Measurements from ENCODE around the gene CNTNAP3. TPM values are rescaled to one million over a fixed set of nuclear protein-coding genes. Genes with fewer than 3 reads are reported as not detected.
A peak's percentile ranks its signal among the peaks of the same experiment; 100 is the strongest.
"Not testable (repeated sequence)": the region's sequence is repeated elsewhere in the genome, so short reads cannot be mapped to it uniquely, and the experiment has no call there.

Gene CNTNAP3
- total and polyA plus RNA-seq, 9 donors: 0.38 to 2.6 (median 1.3) TPM

DNA sequence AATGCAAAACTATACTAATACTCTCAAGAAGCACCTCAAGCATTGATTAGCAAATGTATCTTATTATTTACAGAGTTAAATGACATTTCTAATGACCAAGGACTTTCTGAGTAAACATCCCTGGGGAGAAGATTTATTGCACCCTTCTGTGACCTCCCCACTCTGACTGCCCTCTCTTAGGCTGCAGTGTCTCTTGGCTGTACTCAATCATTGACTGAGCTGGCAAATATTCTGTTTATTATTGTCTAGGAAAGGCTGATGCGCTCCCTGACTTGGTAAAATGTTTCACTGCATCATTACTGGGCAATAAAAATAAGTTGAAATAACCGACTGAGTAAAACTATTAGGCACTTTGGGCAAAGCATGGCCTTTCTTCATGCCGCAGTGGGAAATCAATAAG, 130.3 kb downstream of the CNTNAP3 start:
- DNase-seq; intact Hi-C loops (cut with DNase I); H3K9me3 ChIP-seq; H3K27ac ChIP-seq; H3K27me3 ChIP-seq; H3K4me3 ChIP-seq; H3K36me3 ChIP-seq; H3K4me1 ChIP-seq (ENCODE audit: insufficient read depth): not testable (repeated sequence)
- no CpG with 5 or more reads among the region's 3 CpGs for WGBS, 3 donors

DNA sequence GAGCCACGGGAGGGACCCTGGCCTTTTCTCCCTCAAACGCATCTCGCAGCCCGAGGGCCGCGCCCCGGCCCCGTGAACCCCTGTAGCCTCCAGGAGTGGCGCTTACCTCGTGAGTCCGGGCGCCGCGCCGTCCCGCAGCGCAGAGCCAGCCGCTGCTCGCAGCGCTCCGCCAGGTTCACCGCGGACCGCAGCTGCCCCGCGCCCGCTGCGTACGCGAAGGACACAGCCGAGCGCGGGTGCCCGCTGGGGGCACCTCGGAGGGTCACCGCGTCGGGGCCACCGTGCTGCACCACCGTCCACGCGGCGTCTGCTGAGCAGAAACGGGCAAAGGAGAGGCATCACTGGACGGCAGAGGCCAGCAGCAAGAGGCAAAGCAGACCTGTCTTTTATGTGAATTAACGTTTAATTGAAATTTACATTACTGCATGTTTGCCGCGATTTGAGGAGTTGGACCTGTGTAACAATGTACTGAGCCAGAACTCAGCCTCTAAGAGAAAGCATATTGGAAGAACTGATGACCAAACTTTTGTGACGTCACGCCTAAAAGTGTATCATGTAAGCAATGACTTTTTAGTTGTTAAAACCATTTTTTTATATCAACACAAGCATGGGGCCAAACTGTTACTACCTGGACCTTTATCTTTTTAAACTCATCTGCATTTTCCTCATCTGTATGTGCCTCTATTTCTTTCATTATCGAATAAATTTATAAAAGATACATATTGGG, 155.0 kb downstream of the CNTNAP3 start:
- H3K4me3 ChIP-seq; H3K4me1 ChIP-seq (ENCODE audit: insufficient read depth); H3K27ac ChIP-seq; H3K36me3 ChIP-seq; H3K9me3 ChIP-seq; DNase-seq; intact Hi-C loops (cut with DNase I); H3K27me3 ChIP-seq: not testable (repeated sequence)
- WGBS, 3 donors: 22 to 56% (median 42%) methylated on average over 34 to 47 of the region's 51 CpGs

DNA sequence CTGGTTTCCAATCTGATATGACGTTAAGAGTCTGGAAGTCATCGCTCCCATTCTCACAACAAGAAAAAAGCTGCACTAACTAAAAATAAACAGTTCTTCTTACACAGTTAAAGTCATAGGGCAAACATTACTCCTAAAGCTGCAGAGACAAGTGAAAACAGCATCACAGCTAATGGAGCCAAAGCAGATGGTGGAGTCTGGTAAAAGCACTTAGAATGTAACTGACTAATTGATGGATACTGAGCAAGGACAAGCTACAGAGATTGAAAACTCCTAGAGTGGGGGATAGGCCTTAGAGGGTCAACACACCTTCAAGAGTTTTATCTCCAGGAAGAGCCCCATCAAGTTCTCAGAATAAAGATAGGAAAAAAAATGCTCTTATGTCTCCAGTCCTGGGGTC, 166.6 kb downstream of the CNTNAP3 start:
- H3K27ac ChIP-seq; H3K4me3 ChIP-seq; H3K36me3 ChIP-seq; H3K9me3 ChIP-seq; H3K27me3 ChIP-seq; intact Hi-C loops (cut with DNase I); H3K4me1 ChIP-seq (ENCODE audit: insufficient read depth); DNase-seq: not testable (repeated sequence)
- 0 to 6% (median 3%) methylated on average over 1 to 2 of the region's 2 CpGs for WGBS, 3 donors

DNA sequence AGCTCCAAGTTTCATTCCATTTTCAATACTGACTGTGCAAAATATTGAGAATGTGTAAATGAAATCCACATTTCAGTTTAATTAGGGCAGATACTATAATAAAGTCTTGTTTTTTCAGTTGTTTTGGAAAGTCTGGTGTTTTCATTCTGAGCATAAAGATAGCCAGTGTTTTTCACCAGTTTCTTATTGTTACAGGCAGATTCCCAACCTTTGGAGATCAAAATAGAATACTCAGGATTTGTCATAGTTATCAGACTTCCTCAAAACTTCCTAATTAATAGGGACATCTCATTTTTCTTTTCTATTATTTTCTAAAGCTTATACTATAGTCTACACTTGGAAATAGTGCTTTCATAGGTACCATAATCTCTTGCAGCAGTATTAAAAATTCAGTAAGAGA, 176.2 kb downstream of the CNTNAP3 start:
- H3K27me3 ChIP-seq; H3K4me3 ChIP-seq; intact Hi-C loops (cut with DNase I); H3K27ac ChIP-seq; DNase-seq; H3K36me3 ChIP-seq; H3K9me3 ChIP-seq; H3K4me1 ChIP-seq (ENCODE audit: insufficient read depth): not testable (repeated sequence)

DNA sequence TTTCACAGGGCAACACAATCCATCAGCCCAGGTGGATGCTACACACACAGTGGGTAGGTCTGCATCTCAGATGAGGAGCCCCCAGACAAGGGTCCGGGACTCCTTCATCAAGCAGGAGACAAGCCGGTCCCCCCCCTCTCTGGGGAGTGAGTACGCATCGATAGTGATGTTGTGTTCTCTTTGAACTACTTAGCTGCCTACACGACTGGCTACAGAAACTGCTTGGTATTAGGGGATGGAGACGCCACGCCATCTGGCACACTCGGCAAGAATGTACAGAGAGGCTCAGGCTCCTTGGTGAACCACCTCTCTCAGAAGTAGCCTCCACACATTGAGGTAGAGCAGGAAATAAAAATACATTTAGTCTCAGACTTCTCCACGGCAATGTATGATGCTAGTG, 179.8 kb downstream of the CNTNAP3 start:
- Histone ChIP-seq H3K9me3 (no peaks in the 10 kb centered on the region), H3K27me3 (no peaks in the 10 kb centered on the region), H3K4me1 (ENCODE audit: insufficient read depth) (no peaks in the 10 kb centered on the region), H3K36me3 (no peaks in the 10 kb centered on the region), H3K4me3 (no peak overlapping the region), H3K27ac (no peak overlapping the region)
- no peak for DNase-seq
- TF ChIP-seq, protein P1, sequence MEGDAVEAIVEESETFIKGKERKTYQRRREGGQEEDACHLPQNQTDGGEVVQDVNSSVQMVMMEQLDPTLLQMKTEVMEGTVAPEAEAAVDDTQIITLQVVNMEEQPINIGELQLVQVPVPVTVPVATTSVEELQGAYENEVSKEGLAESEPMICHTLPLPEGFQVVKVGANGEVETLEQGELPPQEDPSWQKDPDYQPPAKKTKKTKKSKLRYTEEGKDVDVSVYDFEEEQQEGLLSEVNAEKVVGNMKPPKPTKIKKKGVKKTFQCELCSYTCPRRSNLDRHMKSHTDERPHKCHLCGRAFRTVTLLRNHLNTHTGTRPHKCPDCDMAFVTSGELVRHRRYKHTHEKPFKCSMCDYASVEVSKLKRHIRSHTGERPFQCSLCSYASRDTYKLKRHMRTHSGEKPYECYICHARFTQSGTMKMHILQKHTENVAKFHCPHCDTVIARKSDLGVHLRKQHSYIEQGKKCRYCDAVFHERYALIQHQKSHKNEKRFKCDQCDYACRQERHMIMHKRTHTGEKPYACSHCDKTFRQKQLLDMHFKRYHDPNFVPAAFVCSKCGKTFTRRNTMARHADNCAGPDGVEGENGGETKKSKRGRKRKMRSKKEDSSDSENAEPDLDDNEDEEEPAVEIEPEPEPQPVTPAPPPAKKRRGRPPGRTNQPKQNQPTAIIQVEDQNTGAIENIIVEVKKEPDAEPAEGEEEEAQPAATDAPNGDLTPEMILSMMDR (IDR thresholded peaks at IDR 0.05): no peak
- TF ChIP-seq POLR2A (IDR thresholded peaks at IDR 0.05) (no peak), EP300 (IDR thresholded peaks at IDR 0.05) (no peak)
- 84 to 93% (median 91%) methylated on average over 9 of the region's 9 CpGs for WGBS, 3 donors
- intact Hi-C loops (cut with DNase I): no loop called here

DNA sequence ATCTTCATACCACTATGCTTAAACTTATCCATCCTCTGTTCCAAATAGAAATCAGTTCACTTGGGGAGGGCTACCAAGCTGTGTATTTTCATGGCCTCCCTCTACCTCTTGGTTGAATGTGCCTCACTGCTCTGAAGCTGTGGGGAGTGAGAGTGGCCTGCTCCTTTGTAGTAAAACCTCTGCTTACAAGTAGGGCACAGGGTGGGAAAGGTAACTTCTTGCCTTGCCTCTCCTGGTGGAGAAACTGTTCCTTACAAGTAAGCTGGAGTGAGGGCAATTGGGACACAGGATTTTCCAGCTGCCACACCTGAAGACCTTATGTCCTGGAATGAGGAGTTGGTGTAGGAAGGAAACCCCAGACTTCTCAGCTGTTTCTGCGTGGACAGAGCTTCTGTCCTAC, 190.8 kb downstream of the CNTNAP3 start:
- DNase-seq; H3K27me3 ChIP-seq; H3K9me3 ChIP-seq; H3K27ac ChIP-seq; H3K36me3 ChIP-seq; intact Hi-C loops (cut with DNase I); H3K4me1 ChIP-seq (ENCODE audit: insufficient read depth); H3K4me3 ChIP-seq: not testable (repeated sequence)
- whole genome bisulfite sequencing, 3 donors: 81 to 100% (median 100%) methylated on average over 1 of the region's 1 CpG

DNA sequence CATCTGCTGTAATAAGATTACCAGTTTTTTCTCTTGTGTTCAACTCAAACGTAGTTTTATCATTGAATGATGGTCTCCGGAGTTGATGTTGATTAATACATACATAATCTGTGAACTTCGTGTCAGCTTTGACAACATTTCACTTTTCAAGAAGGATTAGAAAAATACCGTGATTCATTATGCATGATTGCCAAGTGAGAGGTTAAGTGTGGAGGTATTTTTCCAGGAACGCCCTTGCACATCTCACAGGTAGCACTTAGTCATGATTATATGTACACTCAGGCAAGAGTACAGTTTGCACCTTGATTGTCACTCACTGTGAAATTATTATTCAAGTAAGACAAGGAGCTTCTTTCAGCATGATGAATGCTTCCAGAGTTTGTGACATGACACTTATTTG, 202.7 kb downstream of the CNTNAP3 start:
- H3K4me1 ChIP-seq (ENCODE audit: insufficient read depth); H3K9me3 ChIP-seq; H3K27ac ChIP-seq; H3K36me3 ChIP-seq; DNase-seq; H3K27me3 ChIP-seq; intact Hi-C loops (cut with DNase I); H3K4me3 ChIP-seq: not testable (repeated sequence)
- WGBS, 3 donors: 76 to 81% (median 76%) methylated on average over 5 of the region's 5 CpGs

DNA sequence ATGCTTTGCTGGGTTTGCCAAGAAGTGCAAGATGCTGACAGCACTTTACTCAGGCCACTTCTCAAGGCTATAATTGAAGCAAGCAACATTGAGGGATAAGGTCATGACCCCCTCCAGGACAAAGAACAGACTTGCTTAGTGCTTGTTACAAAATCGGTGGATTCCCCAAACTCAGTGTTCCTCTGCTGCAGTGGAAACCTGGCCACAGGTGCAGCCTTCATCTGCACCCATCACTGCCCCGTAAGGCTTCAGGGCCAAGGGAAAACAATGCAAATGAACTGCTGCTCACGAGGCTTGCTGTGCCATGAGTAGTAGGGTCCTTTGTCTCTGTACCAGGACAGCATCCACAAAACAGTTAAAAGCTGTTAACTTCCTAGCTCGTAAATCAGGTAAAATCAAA, 205.4 kb downstream of the CNTNAP3 start:
- H3K36me3 ChIP-seq; intact Hi-C loops (cut with DNase I); H3K27ac ChIP-seq; DNase-seq; H3K9me3 ChIP-seq; H3K4me1 ChIP-seq (ENCODE audit: insufficient read depth); H3K27me3 ChIP-seq; H3K4me3 ChIP-seq: not testable (repeated sequence)
- 70 to 77% (median 70%) methylated on average over 4 of the region's 4 CpGs for WGBS, 3 donors

DNA sequence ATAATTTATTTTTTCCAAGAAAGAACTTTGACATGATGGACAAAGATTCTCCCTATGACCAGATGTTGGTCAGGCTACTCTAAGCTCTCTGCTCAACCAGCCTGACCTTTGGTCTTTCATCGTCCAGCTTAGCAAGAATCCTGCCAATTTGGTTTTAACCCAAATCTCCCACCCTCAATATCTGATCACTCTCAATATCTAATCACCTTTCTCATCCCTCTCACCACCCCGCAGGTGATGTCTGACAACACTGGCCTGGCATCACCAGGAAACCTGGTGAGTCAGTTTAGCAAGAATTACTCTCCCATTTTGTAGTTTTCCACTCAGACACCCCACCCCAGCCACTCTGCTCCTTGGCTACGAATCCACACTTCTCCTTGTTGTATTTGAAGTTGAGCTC, 207.9 kb downstream of the CNTNAP3 start:
- H3K4me1 ChIP-seq (ENCODE audit: insufficient read depth); H3K36me3 ChIP-seq; H3K27ac ChIP-seq; DNase-seq; H3K27me3 ChIP-seq; H3K9me3 ChIP-seq; intact Hi-C loops (cut with DNase I); H3K4me3 ChIP-seq: not testable (repeated sequence)
- 81 to 89% (median 81%) methylated on average over 3 of the region's 3 CpGs for WGBS, 3 donors

DNA sequence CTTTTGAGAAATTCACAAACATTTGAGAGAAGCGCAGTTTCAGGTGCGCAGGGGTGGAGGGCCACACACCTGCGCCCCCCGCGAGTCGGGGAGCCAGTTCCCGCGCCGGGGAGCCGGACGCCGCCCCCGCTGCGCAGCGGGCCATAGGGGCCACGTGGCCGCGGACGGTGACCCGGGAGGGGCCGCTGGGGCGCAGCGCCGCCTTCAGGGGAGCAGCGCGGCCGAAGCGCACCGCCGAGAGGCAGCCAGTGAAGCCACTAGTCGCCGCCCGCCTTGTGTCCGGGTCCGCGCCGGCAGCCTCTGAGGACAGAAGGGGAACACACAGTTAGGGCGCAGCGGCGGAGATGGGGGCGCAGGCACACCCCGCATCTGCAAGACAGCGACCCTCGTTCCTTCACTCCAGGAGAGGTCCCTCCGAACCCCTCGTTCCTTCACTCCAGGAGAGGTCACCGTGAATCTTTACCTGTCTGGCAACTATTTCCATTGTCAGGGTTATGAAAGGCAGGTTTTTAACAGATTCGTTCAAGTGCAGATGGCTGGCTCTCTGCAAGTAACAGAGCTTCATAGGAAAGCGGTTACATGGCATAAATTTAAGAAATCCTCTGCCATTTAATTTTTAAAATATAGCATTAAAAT, 209.2 kb downstream of the CNTNAP3 start:
- H3K4me3 ChIP-seq; intact Hi-C loops (cut with DNase I); H3K9me3 ChIP-seq; H3K27me3 ChIP-seq; H3K36me3 ChIP-seq; H3K4me1 ChIP-seq (ENCODE audit: insufficient read depth); H3K27ac ChIP-seq: not testable (repeated sequence)
- DNase-seq: peak in 1 of 5 donors; percentile 19
- 6 to 9% (median 8%) methylated on average over 48 to 49 of the region's 49 CpGs for WGBS, 3 donors

DNA sequence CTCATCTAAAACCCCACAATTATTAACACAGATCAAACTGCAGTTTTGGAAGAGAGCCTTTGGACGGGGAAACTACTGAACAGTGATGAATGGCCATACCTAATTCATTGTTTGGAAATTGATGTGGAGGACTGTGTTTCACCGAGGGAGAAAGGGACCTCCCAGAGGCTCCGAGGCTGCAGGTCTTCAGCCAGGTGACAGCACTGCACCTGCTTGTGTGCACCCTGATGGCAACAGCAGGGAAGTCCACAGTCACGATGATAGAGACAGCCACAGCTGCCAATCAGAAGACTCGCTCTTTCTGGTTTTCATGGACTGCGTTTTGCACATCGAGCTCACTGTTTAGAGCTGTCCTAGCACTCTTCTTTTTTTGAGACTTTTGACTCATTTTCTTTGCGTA, 214.4 kb downstream of the CNTNAP3 start:
- H3K27me3 ChIP-seq; H3K27ac ChIP-seq; H3K9me3 ChIP-seq; H3K4me1 ChIP-seq (ENCODE audit: insufficient read depth); H3K36me3 ChIP-seq; DNase-seq; intact Hi-C loops (cut with DNase I); H3K4me3 ChIP-seq: not testable (repeated sequence)
- WGBS, 3 donors: 77 to 82% (median 80%) methylated on average over 8 of the region's 8 CpGs
